Breast epithelium (tissue), 4 donors: ENCODE results near the gene WDHD1. TPM values are rescaled to one million over a fixed set of nuclear protein-coding genes. Genes with fewer than 3 reads are reported as not detected.

Source experiments
- DNase-seq, 2 donors: peaks; one replicate each; pipeline ENCODE4 v3.0.0-alpha.2; 2019; ENCODE audit warnings: low spot score in 2 of 2
- H3K27ac ChIP-seq, 2 donors: fragments of 200-600 bp; sonication (generic) in 1 of 2; one replicate each; pipeline ENCODE4 v1.5.1; 2016 to 2019; ENCODE audit warnings: mild to moderate bottlenecking in 1 of 2
- H3K27me3 ChIP-seq, 2 donors: fragments of 200-600 bp; sonication (generic) in 1 of 2; one replicate each; pipeline versions ENCODE4 v1.5.1 to v1.6.0; 2017 to 2019; ENCODE audit warnings: control low read depth in 1 of 2, mild to moderate bottlenecking in 1 of 2
- H3K36me3 ChIP-seq: fragments of 200-600 bp; one replicate; pipeline ENCODE4 v1.5.1; 2019
- H3K4me1 ChIP-seq, 2 donors: fragments of 200-600 bp; sonication (generic); one replicate each; pipeline ENCODE4 v1.5.1; 2016 to 2019; ENCODE audit warnings: control low read depth in 1 of 2
- H3K4me3 ChIP-seq, 3 donors: fragments of 200-600 bp; sonication (generic); 1 replicate in 2 of 3; 2 replicates in 1 of 3; pipeline ENCODE4 v1.5.1; 2016 to 2019; ENCODE audit warnings: mild to moderate bottlenecking in 3 of 3, moderate library complexity in 2 of 3
- H3K9me3 ChIP-seq, 2 donors: fragments of 200-600 bp; sonication (generic) in 1 of 2; one replicate each; pipeline ENCODE4 v1.5.1; 2016 to 2019; ENCODE audit warnings: control low read depth in 1 of 2
- POLR2A ChIP-seq: fragments of 450-650 bp; IDR thresholded peaks from one replicate; pipeline ENCODE4 v1.6.1; 2016; ENCODE audit warnings: antibody characterized with exemption, mild to moderate bottlenecking, moderate library complexity
- POLR2AphosphoS5 ChIP-seq, 3 donors: sonication (generic); formaldehyde crosslinking; IDR thresholded peaks; one replicate each; pipeline ENCODE4 v1.6.1; 2017; ENCODE audit warnings: antibody characterized with exemption in 3 of 3
- intact Hi-C: fragments of 100-400 bp; cut with DNase I; formaldehyde crosslinking; loops from one replicate; pipeline ENCODE4 v1.15.1; 2023; ENCODE audit warnings: low total_unique reads
- total RNA-seq, 3 donors: library from RNA; depleted of rRNA; stranded (reverse); fragments of >200 nt; gene quantifications; one replicate each; pipeline ENCODE4 v1.1.0, GENCODE V29; 2016
- TF ChIP-seq, protein P1 (sequence below), 3 donors: fragments of 450-650 bp; IDR thresholded peaks; one replicate each; pipeline ENCODE4 v1.5.1; 2016 to 2017; ENCODE audit warnings: antibody characterized with exemption in 3 of 3, mild to moderate bottlenecking in 3 of 3, moderate library complexity in 3 of 3

WDHD1 gene
- total RNA-seq, 3 donors from 2014 or later: 1.8 to 3.5 (median 2.3) TPM

DNA sequence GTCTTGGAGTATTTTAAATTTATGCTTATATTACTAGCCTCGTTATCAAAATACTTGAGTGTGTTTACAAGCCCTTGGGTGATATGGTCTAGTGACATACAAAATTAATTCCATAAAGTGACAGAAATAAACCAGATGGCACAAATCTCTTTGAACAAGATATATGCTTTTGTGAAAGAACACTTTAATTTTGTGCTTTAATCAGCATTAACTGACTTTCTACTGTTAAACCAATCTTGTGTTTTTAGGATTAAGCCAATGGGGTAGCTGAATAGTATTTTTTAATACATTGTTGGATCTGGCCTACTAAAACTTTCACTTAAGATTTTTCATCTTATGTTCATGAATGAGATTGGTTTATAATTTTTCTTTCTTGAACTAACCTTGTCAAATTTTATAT lies 93.9 kb downstream of the WDHD1 start:
- Histone ChIP-seq H3K36me3 (no peaks in the 10 kb centered on the region), H3K4me1 (no peaks in the 10 kb centered on the region), H3K27ac (no peak overlapping the region), H3K4me3 (no peak overlapping the region), H3K27me3 (no peaks in the 10 kb centered on the region), H3K9me3 (no peaks in the 10 kb centered on the region)
- intact Hi-C loops: no loop called here
- TF ChIP-seq, protein P1, sequence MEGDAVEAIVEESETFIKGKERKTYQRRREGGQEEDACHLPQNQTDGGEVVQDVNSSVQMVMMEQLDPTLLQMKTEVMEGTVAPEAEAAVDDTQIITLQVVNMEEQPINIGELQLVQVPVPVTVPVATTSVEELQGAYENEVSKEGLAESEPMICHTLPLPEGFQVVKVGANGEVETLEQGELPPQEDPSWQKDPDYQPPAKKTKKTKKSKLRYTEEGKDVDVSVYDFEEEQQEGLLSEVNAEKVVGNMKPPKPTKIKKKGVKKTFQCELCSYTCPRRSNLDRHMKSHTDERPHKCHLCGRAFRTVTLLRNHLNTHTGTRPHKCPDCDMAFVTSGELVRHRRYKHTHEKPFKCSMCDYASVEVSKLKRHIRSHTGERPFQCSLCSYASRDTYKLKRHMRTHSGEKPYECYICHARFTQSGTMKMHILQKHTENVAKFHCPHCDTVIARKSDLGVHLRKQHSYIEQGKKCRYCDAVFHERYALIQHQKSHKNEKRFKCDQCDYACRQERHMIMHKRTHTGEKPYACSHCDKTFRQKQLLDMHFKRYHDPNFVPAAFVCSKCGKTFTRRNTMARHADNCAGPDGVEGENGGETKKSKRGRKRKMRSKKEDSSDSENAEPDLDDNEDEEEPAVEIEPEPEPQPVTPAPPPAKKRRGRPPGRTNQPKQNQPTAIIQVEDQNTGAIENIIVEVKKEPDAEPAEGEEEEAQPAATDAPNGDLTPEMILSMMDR (IDR thresholded peaks at IDR 0.05): no peak
- TF ChIP-seq POLR2AphosphoS5 (IDR thresholded peaks at IDR 0.05): no peak
- TF ChIP-seq POLR2A: no peak
- DNase-seq: no peak

DNA sequence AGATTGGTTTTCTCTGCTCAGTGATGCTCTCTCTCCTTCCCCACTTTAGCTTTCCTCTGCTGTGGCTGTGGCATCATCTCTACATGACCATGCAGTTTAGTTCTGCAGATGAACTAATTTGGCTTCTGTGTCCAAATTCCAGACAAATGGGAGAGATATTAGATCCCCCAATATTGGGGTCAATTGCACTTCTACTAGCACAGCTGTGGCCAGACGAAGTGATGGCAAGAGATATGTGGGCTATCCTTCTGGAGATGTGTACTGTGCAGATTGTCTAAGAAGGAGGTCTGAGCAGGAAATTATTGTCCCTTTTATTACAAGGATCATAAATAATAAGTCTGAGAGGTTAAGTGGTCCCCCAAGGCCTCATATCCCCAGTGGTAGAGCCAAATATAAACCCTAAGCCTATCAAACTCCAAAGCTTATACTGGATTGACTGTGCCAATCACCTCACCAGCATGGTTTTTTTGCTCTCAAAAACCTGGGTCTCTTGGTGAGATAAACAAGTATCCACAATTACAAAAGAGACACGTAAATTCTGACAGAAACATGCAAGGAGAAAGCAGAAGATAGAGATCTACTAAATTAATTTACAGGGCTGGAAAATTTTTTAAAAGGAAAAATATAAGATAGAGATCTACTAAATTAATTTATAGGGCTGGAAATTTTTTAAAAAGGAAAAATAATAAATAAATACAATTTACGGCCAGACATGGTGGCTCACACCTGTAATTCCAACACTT lies 95.1 kb downstream of the WDHD1 start:
- H3K4me1 ChIP-seq: no peaks in the 10 kb centered on the region
- TF ChIP-seq POLR2A (no peak), POLR2AphosphoS5 (IDR thresholded peaks at IDR 0.05) (no peak)
- TF ChIP-seq, protein P1 (IDR thresholded peaks at IDR 0.05): no peak
- no peaks in the 10 kb centered on the region for H3K9me3 ChIP-seq
- H3K36me3 ChIP-seq: no peaks in the 10 kb centered on the region
- H3K27me3 ChIP-seq: no peaks in the 10 kb centered on the region
- no peak overlapping the region for H3K4me3 ChIP-seq
- H3K27ac ChIP-seq: no peak overlapping the region
- intact Hi-C loops: no loop called here
- DNase-seq: no peak

DNA sequence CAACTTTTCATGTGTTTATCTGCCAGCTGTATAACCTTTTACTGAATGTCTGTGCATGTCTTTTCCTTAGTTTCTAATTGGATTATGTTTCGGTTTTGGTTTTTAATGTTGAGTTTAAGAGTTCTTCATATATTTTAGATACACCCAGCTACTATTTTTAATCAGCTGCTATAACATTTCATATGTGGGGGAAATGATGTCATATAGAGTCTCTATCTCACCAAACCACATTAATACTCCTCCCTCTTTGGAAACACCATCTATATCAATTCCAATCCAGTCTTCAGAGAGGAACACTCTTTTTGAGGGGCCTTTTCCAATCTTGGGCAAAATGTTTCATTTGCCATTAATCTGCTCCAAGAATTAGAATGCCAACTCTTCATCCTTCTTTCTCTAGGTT lies 95.8 kb downstream of the WDHD1 start:
- Histone ChIP-seq H3K27ac (no peak overlapping the region), H3K9me3 (no peaks in the 10 kb centered on the region), H3K4me1 (no peaks in the 10 kb centered on the region), H3K27me3 (no peaks in the 10 kb centered on the region), H3K36me3 (no peaks in the 10 kb centered on the region), H3K4me3 (no peak overlapping the region)
- intact Hi-C loops: no loop called here
- no peak for DNase-seq
- TF ChIP-seq POLR2AphosphoS5 (IDR thresholded peaks at IDR 0.05) (no peak), POLR2A (no peak)
- TF ChIP-seq, protein P1 (IDR thresholded peaks at IDR 0.05): no peak

DNA sequence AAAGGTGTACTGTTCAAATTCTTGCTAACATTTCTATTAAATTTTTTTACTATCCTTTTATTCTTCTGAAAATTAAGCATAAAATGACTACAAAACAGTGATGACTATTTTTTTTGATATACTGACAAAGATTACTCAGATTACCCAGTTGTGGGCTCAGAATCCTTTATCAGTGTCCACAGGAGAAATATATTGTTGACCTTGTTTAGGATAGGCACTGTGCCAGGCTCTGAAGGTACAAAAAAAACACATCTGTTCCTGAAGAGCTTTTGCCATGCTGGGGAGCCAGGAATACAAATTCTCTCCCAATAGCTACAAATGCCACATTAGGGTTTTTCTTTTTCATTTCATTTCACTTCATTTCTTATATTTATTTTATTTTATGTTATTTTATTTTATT lies 97.3 kb downstream of the WDHD1 start:
- H3K4me1 ChIP-seq: no peaks in the 10 kb centered on the region
- intact Hi-C loops: no loop called here
- no peaks in the 10 kb centered on the region for H3K9me3 ChIP-seq
- no peak overlapping the region for H3K4me3 ChIP-seq
- TF ChIP-seq POLR2AphosphoS5 (IDR thresholded peaks at IDR 0.05) (no peak), POLR2A (no peak)
- TF ChIP-seq, protein P1 (IDR thresholded peaks at IDR 0.05): no peak
- no peaks in the 10 kb centered on the region for H3K36me3 ChIP-seq
- DNase-seq: no peak
- no peak overlapping the region for H3K27ac ChIP-seq
- no peaks in the 10 kb centered on the region for H3K27me3 ChIP-seq

DNA sequence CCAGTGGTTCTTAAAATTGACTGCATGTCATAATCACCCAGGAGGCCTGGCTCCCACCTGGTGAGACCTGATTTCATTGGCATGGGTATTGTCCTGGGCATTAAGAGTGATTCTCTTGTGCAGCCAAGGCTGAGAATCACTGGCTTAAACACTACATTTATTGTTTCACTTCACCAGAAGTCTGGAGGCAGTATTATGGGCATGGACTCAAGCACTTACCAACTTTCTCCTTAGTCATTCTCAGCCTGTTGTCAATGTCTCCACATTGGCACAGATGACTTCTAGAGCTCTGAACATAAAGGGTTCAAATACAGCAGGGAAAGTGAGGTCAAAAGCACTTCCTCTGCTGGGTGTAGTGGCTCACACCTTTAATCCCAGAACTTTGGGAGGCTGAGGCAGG lies 98.7 kb downstream of the WDHD1 start:
- Histone ChIP-seq H3K9me3 (no peaks in the 10 kb centered on the region), H3K27ac (no peak overlapping the region), H3K36me3 (no peaks in the 10 kb centered on the region), H3K4me1 (no peaks in the 10 kb centered on the region), H3K27me3 (no peaks in the 10 kb centered on the region), H3K4me3 (no peak overlapping the region)
- intact Hi-C loops: no loop called here
- peak in 1 of 2 donors; percentile 40 for DNase-seq
- TF ChIP-seq, protein P1 (IDR thresholded peaks at IDR 0.05): no peak
- TF ChIP-seq POLR2A: no peak
- TF ChIP-seq POLR2AphosphoS5 (IDR thresholded peaks at IDR 0.05): no peak
